ENCODE results near the gene ACTR8. TPM values are rescaled to one million over a fixed set of nuclear protein-coding genes. Genes with fewer than 3 reads are reported as not detected.
A peak's percentile ranks its signal among the peaks of the same experiment; 100 is the strongest.

ACTR8 gene
- total and polyA plus RNA-seq, 12 donors, result 10.8 to 48.4 (median 36.5) TPM

- intact Hi-C loops (cut with DNase I), result no loop called here
- ATAC-seq, result no peak
Observed at GRCh38 chr3:53900666-53901331, 18.8 kb upstream of the ACTR8 start.

GRCh38 chr3:53899750-53900149 is 17.8 kb upstream of the ACTR8 start:
- 54% methylated on average over 2 of the region's 2 CpGs for WGBS, 2 donors
- ATAC-seq (no peak), DNase-seq (no peak)
- H3K4me1 ChIP-seq, result peaks cover 0 to 8% (median 0%) of the 10 kb centered on the region in 9 donors
- H3K27ac ChIP-seq, result no peak overlapping the region
- H3K4me3 ChIP-seq, result no peak overlapping the region
- no peak for TF ChIP-seq CTCF (IDR thresholded peaks at IDR 0.05)
- intact Hi-C loops (cut with DNase I), result loop anchor here in 1 of 10 donors (10.0 kb wide), 1 partner anchor 605 kb away; no protein-coding TSS in a partner anchor
- peaks cover 0 to 67% (median 14%) of the 10 kb centered on the region in 7 donors for H3K27me3 ChIP-seq
- no peaks in the 10 kb centered on the region for H3K9me3 ChIP-seq
- no peaks in the 10 kb centered on the region for H3K36me3 ChIP-seq

More at GRCh38 chr3:53900666-53901331, 18.8 kb upstream of the ACTR8 start:
- TF ChIP-seq CTCF (IDR thresholded peaks at IDR 0.05), result no peak
- H3K27me3 ChIP-seq, result peaks cover 0 to 58% (median 15%) of the 10 kb centered on the region in 7 donors
- H3K36me3 ChIP-seq, result no peaks in the 10 kb centered on the region
- WGBS, 2 donors, result 69% methylated on average over 2 of the region's 2 CpGs
- peaks cover 0 to 5% (median 0%) of the 10 kb centered on the region in 11 donors for H3K9me3 ChIP-seq
- no peak overlapping the region for H3K4me3 ChIP-seq
- DNase-seq, result no peak
- peaks cover 0 to 8% (median 0%) of the 10 kb centered on the region in 9 donors for H3K4me1 ChIP-seq
- H3K27ac ChIP-seq, result no peak overlapping the region

- Histone ChIP-seq H3K27me3 (peaks cover 0 to 36% (median 3%) of the 10 kb centered on the region in 7 donors), H3K9me3 (no peaks in the 10 kb centered on the region), H3K27ac (peak overlapping the region; percentile 62 to 97 (median 92)), H3K36me3 (peaks cover 0 to 13% (median 0%) of the 10 kb centered on the region in 9 donors), H3K4me3 (peak overlapping the region; percentile 26 to 97 (median 82)), H3K4me1 (peaks cover 0 to 40% (median 33%) of the 10 kb centered on the region in 9 donors)
- ATAC-seq (peak in 1 of 8 donors; percentile 0), DNase-seq (no peak)
- intact Hi-C loops (cut with DNase I), result loop anchor here in 2 of 10 donors (5.0 to 10.0 kb wide), 2 partner anchors 545 to 597 kb away; partner anchors contain the start of gene DCP1A (in 1 of the 2)
- TF ChIP-seq CTCF (IDR thresholded peaks at IDR 0.05), result no peak
- 35 to 43% methylated on average over 4 of the region's 4 CpGs for WGBS, 2 donors
Observed at GRCh38 chr3:53892286-53892637, 10.3 kb upstream of the ACTR8 start.

- Histone ChIP-seq H3K36me3 (peaks cover 0 to 19% (median 3%) of the 10 kb centered on the region in 9 donors), H3K4me1 (peaks cover 0 to 40% (median 33%) of the 10 kb centered on the region in 9 donors), H3K27ac (peak within 1 kb of the TSS; percentile 62 to 97 (median 92)), H3K9me3 (no peaks in the 10 kb centered on the region), H3K4me3 (peak within 1 kb of the TSS; percentile 76 to 97 (median 82)), H3K27me3 (peaks cover 0 to 30% (median 0%) of the 10 kb centered on the region in 7 donors)
- WGBS, 2 donors, result 0 to 1% methylated on average over 73 of the region's 73 CpGs
- TF ChIP-seq CTCF (IDR thresholded peaks at IDR 0.05), result peak in 1 of 9 donors; percentile 18
- DNase-seq, result peak; percentile 97 to 99
- intact Hi-C loops (cut with DNase I), result loop anchor here in 2 of 10 donors (5.0 to 10.0 kb wide), 2 partner anchors 544 to 597 kb away; partner anchors contain the start of gene DCP1A (in 1 of the 2)
- peak; percentile 98 to 99 (median 99) for ATAC-seq
Observed at GRCh38 chr3:53891497-53892285, 9.7 kb upstream of the ACTR8 start, which contains the start of gene SELENOK. SELENOK (minus strand) TSS chr3:53891859.

Data from heart right ventricle (tissue), 16 donors.